ENCODE measurements around the gene ACBD3.
"Not testable (repeated sequence)": the region's sequence is repeated elsewhere in the genome, so short reads cannot be mapped to it uniquely, and the experiment has no call there.

ACBD3 gene

DNA sequence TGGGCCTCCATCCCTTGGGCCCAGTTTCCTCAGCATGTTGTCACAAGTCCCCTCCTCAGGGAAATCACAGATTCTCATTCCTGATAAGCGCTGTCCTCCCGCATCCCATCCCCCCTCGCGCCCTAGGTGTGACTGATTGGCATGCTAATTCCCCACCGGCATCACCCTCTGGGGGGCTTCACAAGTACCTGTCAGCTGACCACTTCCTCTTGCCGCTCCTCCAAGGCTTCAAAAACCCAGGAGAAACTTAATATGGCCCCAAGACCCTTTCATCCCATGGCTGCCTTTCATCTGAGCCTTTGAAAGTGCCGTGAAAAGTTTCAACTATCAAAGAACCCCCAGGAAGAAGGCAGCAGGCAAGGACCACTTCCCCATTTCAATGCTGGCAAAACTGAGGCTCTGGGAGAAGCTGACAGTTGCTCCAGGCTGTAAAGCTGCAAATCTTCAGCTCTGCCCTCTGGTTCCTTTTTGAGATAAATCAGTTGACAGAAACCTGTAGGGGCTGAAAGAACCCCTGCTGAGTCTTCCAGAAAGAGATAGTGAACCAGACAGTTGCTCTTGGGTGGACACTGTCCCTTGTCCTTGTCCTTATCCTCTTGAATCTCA, 24.1 kb upstream of the ACBD3 start:
- Histone ChIP-seq H3K27ac (no peak overlapping the region), H3K4me3 (no peak overlapping the region)
- no peak for TF ChIP-seq CTCF (IDR thresholded peaks at IDR 0.05)
- no peak for DNase-seq (ENCODE audit: low spot score)

DNA sequence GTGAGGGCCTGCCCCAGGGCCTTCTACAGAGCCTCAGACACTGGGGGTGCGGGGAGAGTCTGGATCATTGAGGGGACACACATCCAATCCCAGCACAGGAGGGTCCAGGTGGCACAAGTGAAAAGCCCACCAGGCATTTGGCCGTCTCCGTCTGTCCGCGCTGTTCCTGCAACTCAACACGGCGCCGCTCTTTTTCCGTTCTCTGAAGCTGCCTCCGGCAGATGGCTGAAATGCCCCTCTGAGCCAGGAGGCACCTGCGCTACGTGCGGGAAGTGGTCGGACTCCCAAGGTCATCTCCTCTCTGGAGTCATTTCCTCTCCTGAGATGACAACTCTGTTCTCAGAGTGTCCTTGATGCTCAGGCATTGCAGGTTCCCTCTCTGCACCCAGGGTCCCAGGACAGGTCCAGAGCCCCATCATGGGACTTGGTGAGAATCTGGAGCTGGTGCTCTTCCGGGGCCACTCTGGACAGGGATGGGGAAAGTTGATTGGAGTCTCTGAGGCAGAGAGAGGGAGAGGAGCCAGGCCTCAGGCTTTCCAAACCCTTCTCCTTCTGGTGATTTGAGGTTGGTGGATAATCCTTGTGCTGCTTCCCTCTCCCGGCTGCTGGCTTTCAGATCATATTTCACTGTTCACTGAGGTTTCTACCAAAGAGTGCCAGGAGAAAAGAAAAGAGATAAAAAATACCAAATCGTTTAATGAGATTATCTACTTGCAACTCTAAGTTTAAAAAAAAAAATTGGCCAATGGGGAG, 22.9 kb upstream of the ACBD3 start:
- Histone ChIP-seq H3K4me3 (no peak overlapping the region), H3K27ac (no peak overlapping the region)
- TF ChIP-seq CTCF (IDR thresholded peaks at IDR 0.05) = no peak
- no peak for DNase-seq (ENCODE audit: low spot score)

DNA sequence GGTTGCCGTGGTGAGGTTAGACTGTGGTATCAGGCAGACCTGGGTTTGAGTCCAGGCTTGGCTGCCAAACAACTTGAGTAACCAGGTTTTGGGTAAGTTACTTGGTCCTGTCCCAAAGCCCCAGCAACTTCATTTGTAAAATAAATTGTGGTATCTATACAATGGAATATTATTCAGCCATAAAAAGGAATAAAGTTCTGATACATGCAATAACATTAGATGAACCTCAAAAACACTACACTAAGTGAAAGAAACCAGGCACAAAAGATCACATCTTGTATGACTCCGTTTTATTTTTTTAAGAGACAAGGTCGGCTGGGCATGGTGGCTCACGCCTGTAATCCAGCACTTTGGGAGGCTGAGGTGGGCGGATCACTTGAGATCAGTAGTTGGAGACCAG, 20.5 kb upstream of the ACBD3 start:
- DNase-seq (ENCODE audit: low spot score) = no peak
- no peak for TF ChIP-seq CTCF (IDR thresholded peaks at IDR 0.05)
- Histone ChIP-seq H3K4me3 (no peak overlapping the region), H3K27ac (no peak overlapping the region)

GRCh38 chr1:226204198-226204597, 17.7 kb upstream of the ACBD3 start:
- Histone ChIP-seq H3K27ac (no peak overlapping the region), H3K4me3 (no peak overlapping the region)
- TF ChIP-seq CTCF (IDR thresholded peaks at IDR 0.05) = no peak
- no peak for DNase-seq (ENCODE audit: low spot score)

GRCh38 chr1:226203655-226204054, 17.1 kb upstream of the ACBD3 start:
- H3K27ac ChIP-seq = no peak overlapping the region
- DNase-seq (ENCODE audit: low spot score) = no peak
- TF ChIP-seq CTCF (IDR thresholded peaks at IDR 0.05) = no peak
- no peak overlapping the region for H3K4me3 ChIP-seq

DNA sequence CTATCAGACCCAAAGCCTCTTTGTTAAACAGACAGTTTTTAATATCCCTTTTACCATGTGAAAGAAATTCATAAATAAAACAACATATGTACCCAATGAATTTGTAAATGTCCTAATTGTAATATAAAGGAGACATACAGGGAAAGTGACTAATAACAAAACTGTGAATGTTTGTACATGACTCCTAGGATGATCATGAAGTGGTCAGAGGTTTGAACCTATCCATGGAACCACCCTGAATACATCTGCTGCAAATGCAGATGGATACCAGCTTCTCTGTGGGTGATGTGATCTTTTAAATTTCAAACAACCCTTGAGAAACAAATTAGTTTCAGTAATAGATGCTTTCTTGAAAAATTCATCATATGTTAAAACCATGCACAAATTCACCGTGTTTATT, 16.7 kb upstream of the ACBD3 start:
- Histone ChIP-seq H3K27ac (no peak overlapping the region), H3K4me3 (no peak overlapping the region)
- no peak for DNase-seq (ENCODE audit: low spot score)
- no peak for TF ChIP-seq CTCF (IDR thresholded peaks at IDR 0.05)

DNA sequence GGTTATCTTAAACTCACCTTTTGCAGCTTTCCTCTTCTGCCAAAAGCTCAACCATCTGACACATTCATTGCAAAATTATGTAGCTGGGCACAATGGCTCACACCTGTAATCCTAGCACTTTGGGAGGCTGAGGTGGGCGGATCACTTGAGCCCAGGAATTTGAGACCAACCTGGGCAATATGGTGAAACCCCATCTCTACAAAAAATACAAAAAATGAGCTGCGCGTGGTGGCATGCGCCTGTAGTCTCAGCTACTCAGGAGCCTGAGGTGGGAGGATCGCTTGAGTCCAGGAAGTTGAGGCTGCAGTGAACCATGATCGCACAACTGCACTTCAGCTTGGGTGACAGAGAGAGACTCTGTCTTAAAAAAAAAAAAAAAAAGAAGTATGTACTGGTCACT, 16.1 kb upstream of the ACBD3 start:
- not testable (repeated sequence) for DNase-seq (ENCODE audit: low spot score); H3K27ac ChIP-seq; H3K4me3 ChIP-seq

Data from coronary artery (tissue), 2 donors.